ENCODE data around the gene SEC23A. TPM values are rescaled to one million over a fixed set of nuclear protein-coding genes. Genes with fewer than 3 reads are reported as not detected.

Gene SEC23A
- total and polyA plus RNA-seq, 2 donors (not counting 3 experiments of a cell fraction or from before 2014, with no cell fraction given), result 78.3 to 155 TPM

GRCh38 chr14:39043352-39043943 is 59.6 kb downstream of the SEC23A start:
- Histone ChIP-seq H4K20me1 (replicated peaks; ENCODE audit: control insufficient read depth, extremely low read depth, insufficient read depth, low read length) (no peaks in the 10 kb centered on the region), H3K27ac (ENCODE audit: insufficient read depth, low read depth, low read length) (no peak overlapping the region), H3K9me3 (replicated peaks; ENCODE audit: control insufficient read depth, insufficient read depth, low read length) (no peaks in the 10 kb centered on the region), H3K27me3 (ENCODE audit: control insufficient read depth in 2 of 2, insufficient read depth in 2 of 2, low read length in 2 of 2) (no peaks in the 10 kb centered on the region), H3K4me2 (ENCODE audit: insufficient read depth, low read length) (no peak overlapping the region), H3K79me2 (ENCODE audit: control insufficient read depth, insufficient read depth, low read length) (no peaks in the 10 kb centered on the region), H3K4me3 (replicated peaks in 1 of 3; ENCODE audit: insufficient read depth in 1 of 3, low read depth in 1 of 3, low read length in 3 of 3) (no peak overlapping the region), H3K9ac (replicated peaks; ENCODE audit: extremely low read depth, insufficient read depth, low read length) (no peak overlapping the region), H2AFZ (ENCODE audit: low read depth, low read length) (no peak overlapping the region), H3K4me1 (ENCODE audit: control insufficient read depth, extremely low read depth, insufficient read depth, low read length) (no peaks in the 10 kb centered on the region), H3K36me3 (ENCODE audit: control insufficient read depth in 2 of 2, extremely low read depth in 1 of 2, insufficient read depth in 2 of 2, low read length in 2 of 2) (peaks cover 20 to 41% of the 10 kb centered on the region in 2 experiments), H3K9me1 (replicated peaks; ENCODE audit: control insufficient read depth, extremely low read depth, insufficient read depth, low read length) (no peaks in the 10 kb centered on the region)
- ChIA-PET POLR2A (no interaction called here), CTCF (interaction anchor here (1.2 to 1.3 kb wide), 2 partner anchors 9 to 383 kb away, joined by 3 to 4 read pairs; no protein-coding TSS in a partner anchor)
- dilution Hi-C loops (cut with MboI; ENCODE audit: extremely low pct_ligation_motif_present, low sequenced_read_pairs) (no loop called here), intact Hi-C loops (cut with micrococcal nuclease) (no loop called here)
- no peak for FAIRE-seq
- no peak for DNase-seq (ENCODE audit: low read depth, low spot score)
- TF ChIP-seq POLR2A (IDR thresholded peaks at IDR 0.05; ENCODE audit: low read depth, low read length) (no peak), JUN (IDR thresholded peaks at IDR 0.05; ENCODE audit: borderline replicate concordance, insufficient read depth, insufficient read length, low read depth) (no peak)
- BruUV-seq (replicated peaks), result no TSS peak

GRCh38 chr14:39040529-39040928 is 62.5 kb downstream of the SEC23A start:
- ChIA-PET CTCF (interaction anchor here (0.8 kb wide), 1 partner anchor 34 kb away, joined by 5 read pairs; no protein-coding TSS in a partner anchor), POLR2A (no interaction called here)
- Histone ChIP-seq H3K27ac (ENCODE audit: insufficient read depth, low read depth, low read length) (no peak overlapping the region), H3K9ac (replicated peaks; ENCODE audit: extremely low read depth, insufficient read depth, low read length) (no peak overlapping the region), H4K20me1 (replicated peaks; ENCODE audit: control insufficient read depth, extremely low read depth, insufficient read depth, low read length) (peaks cover 3% of the 10 kb centered on the region), H3K4me1 (ENCODE audit: control insufficient read depth, extremely low read depth, insufficient read depth, low read length) (no peaks in the 10 kb centered on the region), H3K4me3 (replicated peaks in 1 of 3; ENCODE audit: insufficient read depth in 1 of 3, low read depth in 1 of 3, low read length in 3 of 3) (no peak overlapping the region), H3K79me2 (ENCODE audit: control insufficient read depth, insufficient read depth, low read length) (no peaks in the 10 kb centered on the region), H2AFZ (ENCODE audit: low read depth, low read length) (no peak overlapping the region), H3K9me3 (replicated peaks; ENCODE audit: control insufficient read depth, insufficient read depth, low read length) (no peaks in the 10 kb centered on the region), H3K27me3 (ENCODE audit: control insufficient read depth in 2 of 2, insufficient read depth in 2 of 2, low read length in 2 of 2) (no peaks in the 10 kb centered on the region), H3K4me2 (ENCODE audit: insufficient read depth, low read length) (no peak overlapping the region), H3K9me1 (replicated peaks; ENCODE audit: control insufficient read depth, extremely low read depth, insufficient read depth, low read length) (no peaks in the 10 kb centered on the region), H3K36me3 (ENCODE audit: control insufficient read depth in 2 of 2, extremely low read depth in 1 of 2, insufficient read depth in 2 of 2, low read length in 2 of 2) (peaks cover 13 to 37% of the 10 kb centered on the region in 2 experiments)
- no peak for FAIRE-seq
- dilution Hi-C loops (cut with MboI; ENCODE audit: extremely low pct_ligation_motif_present, low sequenced_read_pairs) (no loop called here), intact Hi-C loops (cut with micrococcal nuclease) (no loop called here)
- no peak for DNase-seq (ENCODE audit: low read depth, low spot score)
- TF ChIP-seq, protein P1, sequence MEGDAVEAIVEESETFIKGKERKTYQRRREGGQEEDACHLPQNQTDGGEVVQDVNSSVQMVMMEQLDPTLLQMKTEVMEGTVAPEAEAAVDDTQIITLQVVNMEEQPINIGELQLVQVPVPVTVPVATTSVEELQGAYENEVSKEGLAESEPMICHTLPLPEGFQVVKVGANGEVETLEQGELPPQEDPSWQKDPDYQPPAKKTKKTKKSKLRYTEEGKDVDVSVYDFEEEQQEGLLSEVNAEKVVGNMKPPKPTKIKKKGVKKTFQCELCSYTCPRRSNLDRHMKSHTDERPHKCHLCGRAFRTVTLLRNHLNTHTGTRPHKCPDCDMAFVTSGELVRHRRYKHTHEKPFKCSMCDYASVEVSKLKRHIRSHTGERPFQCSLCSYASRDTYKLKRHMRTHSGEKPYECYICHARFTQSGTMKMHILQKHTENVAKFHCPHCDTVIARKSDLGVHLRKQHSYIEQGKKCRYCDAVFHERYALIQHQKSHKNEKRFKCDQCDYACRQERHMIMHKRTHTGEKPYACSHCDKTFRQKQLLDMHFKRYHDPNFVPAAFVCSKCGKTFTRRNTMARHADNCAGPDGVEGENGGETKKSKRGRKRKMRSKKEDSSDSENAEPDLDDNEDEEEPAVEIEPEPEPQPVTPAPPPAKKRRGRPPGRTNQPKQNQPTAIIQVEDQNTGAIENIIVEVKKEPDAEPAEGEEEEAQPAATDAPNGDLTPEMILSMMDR (IDR thresholded peaks at IDR 0.05; ENCODE audit: extremely low read depth in 1 of 2, insufficient read depth in 1 of 2, low read depth in 1 of 2, low read length in 2 of 2), result no peak
- TF ChIP-seq GATA2 (IDR thresholded peaks at IDR 0.05; ENCODE audit: insufficient read depth, insufficient read length, low read depth, low read length), result no peak
- TF ChIP-seq JUN (IDR thresholded peaks at IDR 0.05; ENCODE audit: borderline replicate concordance, insufficient read depth, insufficient read length, low read depth), result no peak
- no peak for TF ChIP-seq EZH2 (IDR thresholded peaks at IDR 0.05; ENCODE audit: borderline replicate concordance, low read depth, low read length, severe bottlenecking)
- TF ChIP-seq POLR2A (IDR thresholded peaks at IDR 0.05; ENCODE audit: low read depth, low read length), result no peak
- TF ChIP-seq FOS (IDR thresholded peaks at IDR 0.05; ENCODE audit: borderline replicate concordance, insufficient read depth, low read length), result no peak
- TF ChIP-seq, protein P2, sequence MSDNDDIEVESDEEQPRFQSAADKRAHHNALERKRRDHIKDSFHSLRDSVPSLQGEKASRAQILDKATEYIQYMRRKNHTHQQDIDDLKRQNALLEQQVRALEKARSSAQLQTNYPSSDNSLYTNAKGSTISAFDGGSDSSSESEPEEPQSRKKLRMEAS (IDR thresholded peaks at IDR 0.05; ENCODE audit: insufficient read depth, insufficient read length), result no peak
- no peak for TF ChIP-seq MYC (IDR thresholded peaks at IDR 0.05; ENCODE audit: low read depth, low read length)
- TF ChIP-seq POLR2AphosphoS5 (IDR thresholded peaks at IDR 0.05; ENCODE audit: insufficient read depth, low read depth, low read length), result no peak
- no TSS peak for BruUV-seq (replicated peaks)
